Lower leg skin (tissue), 4 donors: Measurements from ENCODE around the gene MTHFD1L. TPM values are rescaled to one million over a fixed set of nuclear protein-coding genes. Genes with fewer than 3 reads are reported as not detected.

Experiments
- DNase-seq, 2 donors: peaks; one replicate each; pipeline ENCODE4 v3.0.0-alpha.2; 2019; ENCODE audit warnings: low spot score in 2 of 2
- H3K4me3 ChIP-seq: fragments of 200-600 bp; sonication (generic); 2 replicates; pipeline ENCODE4 v1.5.1; 2017; ENCODE audit warnings: mild to moderate bottlenecking, low read depth; ENCODE audit not compliant: poor library complexity, severe bottlenecking
- CTCF ChIP-seq, 3 donors: fragments of 450-650 bp; IDR thresholded peaks; one replicate each; pipeline ENCODE4 v1.5.1; 2016; ENCODE audit warnings: antibody characterized with exemption in 3 of 3, mild to moderate bottlenecking in 3 of 3, moderate library complexity in 2 of 3
- POLR2A ChIP-seq, 2 donors: fragments of 450-650 bp; IDR thresholded peaks; one replicate each; pipeline ENCODE4 v1.6.1; 2016 to 2017; ENCODE audit warnings: antibody characterized with exemption in 2 of 2, mild to moderate bottlenecking in 1 of 2, moderate library complexity in 1 of 2
- WGBS, 2 donors: methylation state at CpG; one replicate each; pipeline ENCODE4 v1.1.5; 2018; 5-methylcytosine and 5-hydroxymethylcytosine counted together
- intact Hi-C: fragments of 100-400 bp; cut with DNase I; formaldehyde crosslinking; loops from one replicate; pipeline ENCODE4 v1.15.0; 2023; ENCODE audit warnings: low total_unique reads
- total RNA-seq, 4 donors: library from RNA; depleted of rRNA; stranded (reverse); fragments of >200 nt; gene quantifications; one replicate each; pipeline ENCODE4 v1.1.0, GENCODE V29; 2016

The MTHFD1L gene
- total RNA-seq, 4 donors from 2014 or later = 2.1 to 7.1 (median 4.4) TPM

- no peak overlapping the region for H3K4me3 ChIP-seq
- no peak for TF ChIP-seq POLR2A (IDR thresholded peaks at IDR 0.05)
- TF ChIP-seq CTCF (IDR thresholded peaks at IDR 0.05) = no peak
- intact Hi-C loops = no loop called here
- WGBS, 2 donors = 86 to 92% methylated on average over 16 of the region's 16 CpGs
- DNase-seq = peak in 1 of 2 donors; percentile 72
These were observed 159.6 kb downstream of the MTHFD1L start for GRCh38 chr6:151025076-151025475.

- H3K4me3 ChIP-seq = no peak overlapping the region
- WGBS, 2 donors = 89 to 95% methylated on average over 4 of the region's 4 CpGs
- peak in 1 of 2 donors; percentile 2 for DNase-seq
- intact Hi-C loops = no loop called here
- no peak for TF ChIP-seq CTCF (IDR thresholded peaks at IDR 0.05)
- no peak for TF ChIP-seq POLR2A (IDR thresholded peaks at IDR 0.05)
These were observed 160.7 kb downstream of the MTHFD1L start for GRCh38 chr6:151026041-151026663.

GRCh38 chr6:151027295-151027747, 161.8 kb downstream of the MTHFD1L start:
- intact Hi-C loops = no loop called here
- TF ChIP-seq POLR2A (IDR thresholded peaks at IDR 0.05) (no peak), CTCF (IDR thresholded peaks at IDR 0.05) (no peak)
- 75 to 90% methylated on average over 1 of the region's 1 CpG for WGBS, 2 donors

GRCh38 chr6:151027936-151028838, 162.7 kb downstream of the MTHFD1L start:
- TF ChIP-seq CTCF (IDR thresholded peaks at IDR 0.05) = no peak
- no peak for TF ChIP-seq POLR2A (IDR thresholded peaks at IDR 0.05)
- 96 to 98% methylated on average over 15 of the region's 15 CpGs for WGBS, 2 donors
- intact Hi-C loops = no loop called here
- H3K4me3 ChIP-seq = no peak overlapping the region
- peak in 1 of 2 donors; percentile 61 for DNase-seq

More at GRCh38 chr6:151027295-151027747, 161.8 kb downstream of the MTHFD1L start:
- peak in 1 of 2 donors; percentile 4 for DNase-seq
- H3K4me3 ChIP-seq = no peak overlapping the region

- no peak overlapping the region for H3K4me3 ChIP-seq
- peak in 1 of 2 donors; percentile 23 for DNase-seq
- 76 to 77% methylated on average over 5 of the region's 5 CpGs for WGBS, 2 donors
- TF ChIP-seq POLR2A (IDR thresholded peaks at IDR 0.05) = no peak
- no peak for TF ChIP-seq CTCF (IDR thresholded peaks at IDR 0.05)
- intact Hi-C loops = no loop called here
These were observed 164.5 kb downstream of the MTHFD1L start for GRCh38 chr6:151029970-151030369.
